H1 (cell line): ENCODE results near the gene MMADHC. TPM values are rescaled to one million over a fixed set of nuclear protein-coding genes. Genes with fewer than 3 reads are reported as not detected.

Experiments used
- CTCF ChIA-PET: fragments of 300-600 bp; sonication (Branson Sonifier 250); formaldehyde crosslinking; loops from one replicate; lab custom pipeline; 2021; ENCODE audit not compliant: partially characterized antibody; lab: Charles Lee
- POLR2A ChIA-PET: fragments of 300-600 bp; sonication (Branson Sonifier 250); formaldehyde crosslinking; loops from one replicate; lab custom pipeline; 2021; ENCODE audit warnings: inconsistent platforms; ENCODE audit not compliant: partially characterized antibody; lab: Charles Lee
- DNase-seq, 2 experiments: peaks; one replicate each; pipeline versions ENCODE4 v3.0.0 to v3.0.0-alpha.2; 2010 to 2022; ENCODE audit warnings: low spot score in 2 of 2, low read depth in 1 of 2, mixed read lengths in 1 of 2
- FAIRE-seq: peaks from 2 replicates; lab custom pipeline; 2011; peaks lifted over from hg19 to GRCh38; lab: Jason Lieb, UNC
- H2AFZ ChIP-seq: 2 replicates; pipeline ENCODE4 v1.8.1; 2012; ENCODE audit warnings: low read length, inconsistent platforms
- H2AK5ac ChIP-seq: 2 replicates; pipeline ENCODE4 v1.6.1; 2013; ENCODE audit warnings: low read depth, low read length
- H2BK120ac ChIP-seq: replicated peaks from 2 replicates; pipeline ENCODE3; 2013; ENCODE audit warnings: low read depth, low read length, inconsistent platforms
- H2BK12ac ChIP-seq: 2 replicates; pipeline ENCODE4 v1.6.1; 2013; ENCODE audit warnings: low read depth, low read length
- H2BK15ac ChIP-seq: 2 replicates; pipeline ENCODE4 v1.6.1; 2013; ENCODE audit warnings: low read length
- H2BK20ac ChIP-seq: 2 replicates; pipeline ENCODE4 v1.6.1; 2013; ENCODE audit warnings: low read length
- H2BK5ac ChIP-seq: 2 replicates; pipeline ENCODE4 v1.6.1; 2013; ENCODE audit warnings: low read depth, low read length
- H3K14ac ChIP-seq: 2 replicates; pipeline ENCODE4 v1.6.1; 2013; ENCODE audit warnings: inconsistent platforms; ENCODE audit not compliant: insufficient read length
- H3K18ac ChIP-seq: 2 replicates; pipeline ENCODE4 v1.6.1; 2013; ENCODE audit warnings: low read length; ENCODE audit errors: extremely low read depth
- H3K23ac ChIP-seq: 2 replicates; pipeline ENCODE4 v1.6.1; 2013; ENCODE audit warnings: inconsistent platforms; ENCODE audit not compliant: insufficient read length
- H3K23me2 ChIP-seq: 2 replicates; pipeline ENCODE4 v1.6.1; 2013; ENCODE audit warnings: low read depth, low read length
- H3K27ac ChIP-seq: 2 replicates; pipeline ENCODE4 v1.6.1; 2011; ENCODE audit warnings: low read depth, low read length, inconsistent platforms
- H3K27me3 ChIP-seq, 4 experiments: replicated peaks in 1 of 4; 1 replicate in 1 of 4; 2 replicates in 3 of 4; pipeline versions ENCODE4 v1.6.1 to v1.8.1; 2011 to 2013; ENCODE audit warnings: low read length in 3 of 4, mild to moderate bottlenecking in 3 of 4, inconsistent platforms in 2 of 4, mixed read lengths in 2 of 4, moderate library complexity in 1 of 4; ENCODE audit not compliant: control insufficient read depth in 3 of 4, insufficient read depth in 3 of 4; ENCODE audit errors: extremely low read depth in 1 of 4
- H3K36me3 ChIP-seq, 4 experiments: 2 replicates each; pipeline versions ENCODE4 v1.6.1 to v1.8.1; 2011 to 2013; ENCODE audit warnings: mild to moderate bottlenecking in 4 of 4, low read length in 3 of 4, moderate library complexity in 2 of 4, control low read depth in 1 of 4, inconsistent platforms in 1 of 4; ENCODE audit not compliant: insufficient read depth in 4 of 4, control insufficient read depth in 2 of 4
- H3K4ac ChIP-seq: replicated peaks from 2 replicates; pipeline ENCODE3; 2013; ENCODE audit warnings: low read length, low read depth, mixed read lengths, inconsistent platforms; ENCODE audit not compliant: insufficient read length
- H3K4me1 ChIP-seq, 4 experiments: replicated peaks in 1 of 4; 1 replicate in 1 of 4; 2 replicates in 3 of 4; pipeline versions ENCODE4 v1.6.1 to v1.8.1; 2011 to 2013; ENCODE audit warnings: low read length in 3 of 4, inconsistent platforms in 2 of 4, mixed read lengths in 1 of 4; ENCODE audit not compliant: insufficient read depth in 4 of 4, control insufficient read depth in 3 of 4
- H3K4me2 ChIP-seq, 2 experiments: 2 replicates each; pipeline versions ENCODE4 v1.6.1 to v1.8.1; 2011 to 2013; ENCODE audit warnings: low read depth in 2 of 2, low read length in 2 of 2, control low read depth in 1 of 2, inconsistent platforms in 1 of 2, mild to moderate bottlenecking in 1 of 2; ENCODE audit not compliant: insufficient read depth in 1 of 2
- H3K4me3 ChIP-seq, 4 experiments: fragments of 200-600, 300-600 bp in 1 of 4; sonication (generic), shearing (Covaris generic), sonication (Bioruptor Twin) in 1 of 4; 2 replicates each; pipeline versions ENCODE4 v1.5.1 to v1.8.1; 2011 to 2016; ENCODE audit warnings: low read length in 4 of 4, low read depth in 3 of 4, control low read depth in 2 of 4, inconsistent platforms in 2 of 4, mild to moderate bottlenecking in 2 of 4, mixed read lengths in 1 of 4, moderate library complexity in 1 of 4; ENCODE audit not compliant: insufficient read depth in 2 of 4; ENCODE audit errors: extremely low read depth in 1 of 4
- H3K56ac ChIP-seq: replicated peaks from 2 replicates; pipeline ENCODE3; 2013; ENCODE audit warnings: low read depth, mild to moderate bottlenecking, mixed read lengths, low read length, inconsistent platforms; ENCODE audit not compliant: insufficient read length
- H3K79me1 ChIP-seq: 2 replicates; pipeline ENCODE4 v1.6.1; 2013; ENCODE audit warnings: low read depth, low read length, control low read depth
- H3K79me2 ChIP-seq, 2 experiments: 2 replicates each; pipeline versions ENCODE4 v1.6.1 to v1.8.1; 2012 to 2013; ENCODE audit warnings: low read length in 2 of 2, mild to moderate bottlenecking in 2 of 2, inconsistent platforms in 1 of 2; ENCODE audit not compliant: insufficient read depth in 2 of 2, control insufficient read depth in 1 of 2
- H3K9ac ChIP-seq, 4 experiments: replicated peaks in 1 of 4; 1 replicate in 1 of 4; 2 replicates in 3 of 4; pipeline versions ENCODE4 v1.6.1 to v1.8.1; 2011 to 2013; ENCODE audit warnings: low read depth in 3 of 4, low read length in 3 of 4, control low read depth in 2 of 4, mild to moderate bottlenecking in 2 of 4, moderate library complexity in 2 of 4, inconsistent platforms in 1 of 4; ENCODE audit errors: extremely low read depth in 1 of 4
- H3K9me3 ChIP-seq, 2 experiments: 2 replicates each; pipeline versions ENCODE4 v1.6.1 to v1.8.1; 2012 to 2013; ENCODE audit warnings: mild to moderate bottlenecking in 2 of 2, moderate library complexity in 2 of 2, control low read depth in 1 of 2, inconsistent platforms in 1 of 2, low read depth in 1 of 2, low read length in 1 of 2, mixed read lengths in 1 of 2; ENCODE audit not compliant: insufficient read depth in 2 of 2
- H4K20me1 ChIP-seq, 2 experiments: replicated peaks in 1 of 2; 2 replicates each; pipeline versions ENCODE3 to v1.8.1; 2011 to 2013; ENCODE audit warnings: inconsistent platforms in 2 of 2, low read length in 2 of 2, mild to moderate bottlenecking in 1 of 2; ENCODE audit not compliant: insufficient read depth in 2 of 2, control insufficient read depth in 1 of 2
- H4K5ac ChIP-seq: 2 replicates; pipeline ENCODE4 v1.6.1; 2013; ENCODE audit warnings: low read length, low read depth, mixed read lengths, inconsistent platforms; ENCODE audit not compliant: insufficient read length
- H4K8ac ChIP-seq: 2 replicates; pipeline ENCODE4 v1.8.0; 2013; ENCODE audit warnings: mild to moderate bottlenecking, moderate library complexity, low read length, inconsistent platforms; ENCODE audit not compliant: insufficient read depth; ENCODE audit errors: extremely low read depth
- H4K91ac ChIP-seq: replicated peaks from 2 replicates; pipeline ENCODE3; 2013; ENCODE audit warnings: low read length, mixed read lengths, inconsistent platforms; ENCODE audit not compliant: insufficient read length
- ASH2L ChIP-seq: fragments of 200-600, 300-600 bp; sonication (generic); IDR thresholded peaks from one replicate; pipeline ENCODE4 v1.7.1; 2017; ENCODE audit warnings: low read length
- BRCA1 ChIP-seq: IDR thresholded peaks from 2 replicates; pipeline ENCODE4 v1.6.1; 2012; ENCODE audit warnings: low read depth, low read length, improper control_type of control experiment
- CREB1 ChIP-seq: IDR thresholded peaks from 2 replicates; pipeline ENCODE4 v1.6.1; 2012; ENCODE audit warnings: inconsistent platforms
- NRF1 ChIP-seq: IDR thresholded peaks from 2 replicates; pipeline ENCODE4 v1.6.1; 2011; ENCODE audit warnings: mild to moderate bottlenecking, low read depth, low read length, improper control_type of control experiment
- RBBP5 ChIP-seq: IDR thresholded peaks from 2 replicates; pipeline ENCODE4 v1.7.1; 2012; ENCODE audit warnings: low read depth, mild to moderate bottlenecking, inconsistent platforms, low read length, moderate library complexity, borderline replicate concordance
- SIN3A ChIP-seq, 2 experiments: IDR thresholded peaks in 1 of 2; conservative IDR thresholded peaks in 1 of 2; 2 replicates each; pipeline ENCODE4 v1.6.1; 2011 to 2012; ENCODE audit warnings: low read length in 2 of 2, improper control_type of control experiment in 1 of 2, low read depth in 1 of 2, mild to moderate bottlenecking in 1 of 2
- ZNF274 ChIP-seq: IDR thresholded peaks from 2 replicates; pipeline ENCODE4 v1.7.0; 2012; ENCODE audit warnings: low read length, borderline replicate concordance; ENCODE audit errors: extremely low read depth
- WGBS, 2 experiments: shearing (Covaris generic) in 1 of 2; methylation state at CpG; one replicate each; pipeline versions ENCODE4 v1.1.6 to v1.1.7; 2013 to 2015; ENCODE audit warnings: low lambda C conversion rate in 2 of 2, mixed read lengths in 2 of 2, inconsistent platforms in 1 of 2, low coverage in 1 of 2, missing lambda C conversion rate in 1 of 2; ENCODE audit not compliant: insufficient replicate concordance in 2 of 2, insufficient coverage in 1 of 2, insufficient read length in 1 of 2; ENCODE audit errors: extremely low coverage in 1 of 2, missing lambda C conversion rate in 1 of 2; 5-methylcytosine and 5-hydroxymethylcytosine counted together
- polyA plus RNA-seq, 7 experiments: library from polyadenylated mRNA; depleted of rRNA in 3 of 7; stranded (reverse) in 5 of 7; unstranded in 2 of 7; fragments of >200 nt in 5 of 7; fragments of 200-250 nt in 2 of 7; gene quantifications; 1 replicate in 5 of 7; 2 replicates in 1 of 7; 4 replicates in 1 of 7; pipeline versions ENCODE4 v1.2.1 to v1.2.3, GENCODE V29; 2011 to 2013; ENCODE audit warnings: missing spikeins in 2 of 7, mixed read lengths in 2 of 7
- total RNA-seq: library from RNA; stranded (reverse); fragmentation: NEBNext Ultra II Directional; extraction: Animal tissue kit (Norgen Biotek cat#: 25700); gene quantifications from 2 replicates; pipeline ENCODE4 v1.2.1, GENCODE V29; 2021
- TF ChIP-seq, protein P1 (sequence below): IDR thresholded peaks from 2 replicates; pipeline ENCODE4 v1.6.1; 2012; ENCODE audit warnings: low read length, inconsistent platforms

The MMADHC gene
- total and polyA plus RNA-seq, 2 of the 8 experiments (the other 6 are each of a cell fraction or from before 2014, with no cell fraction given) = 61.1 to 130 TPM

- CTCF ChIA-PET = interaction anchor here (0.8 to 1.6 kb wide), 8 partner anchors 10 to 547 kb away, joined by 3 to 15 read pairs (median 3); no protein-coding TSS in a partner anchor
Measured at GRCh38 chr2:149562324-149562723, 25.3 kb downstream of the MMADHC start.

More at GRCh38 chr2:149562324-149562723, 25.3 kb downstream of the MMADHC start:
- Histone ChIP-seq H2BK15ac (no peak overlapping the region), H3K23ac (no peak overlapping the region), H3K4me2 (no peak overlapping the region), H3K9me3 (no peaks in the 10 kb centered on the region), H2AK5ac (no peak overlapping the region), H3K79me2 (no peaks in the 10 kb centered on the region), H4K5ac (no peak overlapping the region), H2BK12ac (no peak overlapping the region), H3K36me3 (no peaks in the 10 kb centered on the region; a peak in 1 of 8 replicates), H4K8ac (no peak overlapping the region), H3K18ac (no peak overlapping the region), H2BK120ac (no peak overlapping the region), H3K27me3 (no peaks in the 10 kb centered on the region), H4K20me1 (no peaks in the 10 kb centered on the region), H3K23me2 (no peaks in the 10 kb centered on the region), H2BK20ac (no peak overlapping the region), H2AFZ (no peak overlapping the region), H2BK5ac (no peak overlapping the region), H3K79me1 (no peaks in the 10 kb centered on the region), H3K4me1 (no peaks in the 10 kb centered on the region), H3K9ac (no peak overlapping the region), H3K14ac (no peak overlapping the region), H3K27ac (no peak overlapping the region), H4K91ac (no peak overlapping the region), H3K56ac (no peak overlapping the region), H3K4me3 (no peak overlapping the region), H3K4ac (no peak overlapping the region)
- POLR2A ChIA-PET = no interaction called here
- WGBS, 2 experiments = 88% methylated on average over 2 of the region's 2 CpGs; no CpG with 5 or more reads in 1 of the 2 experiments
- no peak for DNase-seq
- FAIRE-seq = no peak
- TF ChIP-seq, protein P1, sequence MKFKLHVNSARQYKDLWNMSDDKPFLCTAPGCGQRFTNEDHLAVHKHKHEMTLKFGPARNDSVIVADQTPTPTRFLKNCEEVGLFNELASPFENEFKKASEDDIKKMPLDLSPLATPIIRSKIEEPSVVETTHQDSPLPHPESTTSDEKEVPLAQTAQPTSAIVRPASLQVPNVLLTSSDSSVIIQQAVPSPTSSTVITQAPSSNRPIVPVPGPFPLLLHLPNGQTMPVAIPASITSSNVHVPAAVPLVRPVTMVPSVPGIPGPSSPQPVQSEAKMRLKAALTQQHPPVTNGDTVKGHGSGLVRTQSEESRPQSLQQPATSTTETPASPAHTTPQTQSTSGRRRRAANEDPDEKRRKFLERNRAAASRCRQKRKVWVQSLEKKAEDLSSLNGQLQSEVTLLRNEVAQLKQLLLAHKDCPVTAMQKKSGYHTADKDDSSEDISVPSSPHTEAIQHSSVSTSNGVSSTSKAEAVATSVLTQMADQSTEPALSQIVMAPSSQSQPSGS = no peak
- no peak for TF ChIP-seq ZNF274
- TF ChIP-seq CREB1 = no peak
- TF ChIP-seq NRF1 = no peak
- TF ChIP-seq SIN3A (conservative IDR thresholded peaks at IDR 0.05 in 1 of 2, IDR thresholded peaks at IDR 0.05 in 1 of 2; ENCODE audit: low read depth in 1 of 2, low read length in 2 of 2) = no peak
- no peak for TF ChIP-seq RBBP5
- no peak for TF ChIP-seq ASH2L
- no peak for TF ChIP-seq BRCA1
